ENCODE data around the gene HPCAL1. TPM values are rescaled to one million over a fixed set of nuclear protein-coding genes. Genes with fewer than 3 reads are reported as not detected.

HPCAL1 gene
- total and polyA plus RNA-seq, 10 of the 15 experiments (the other 5 are each of a cell fraction or from before 2014, with no cell fraction given), result 0.40 to 12.8 (median 7.9) TPM

DNA sequence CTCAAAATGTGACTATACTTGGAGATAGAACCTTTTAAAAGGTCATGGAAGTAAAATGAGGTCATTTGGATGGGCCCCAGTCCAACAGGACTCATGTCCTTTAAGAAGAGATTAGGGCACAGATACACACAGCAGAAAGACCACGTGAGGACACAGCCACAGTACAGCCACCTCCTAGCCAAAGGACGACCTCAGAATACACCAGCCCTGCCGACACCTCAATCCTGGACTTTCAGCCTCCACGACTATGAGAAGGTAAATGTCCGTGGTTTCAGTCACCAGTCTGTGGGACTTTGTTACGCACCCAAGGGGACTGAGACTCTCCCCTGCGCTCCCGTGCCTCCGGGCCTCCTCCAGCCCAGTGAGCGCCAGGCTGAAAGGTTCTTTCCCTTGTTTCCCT, 30.2 kb upstream of the HPCAL1 start:
- H3K4me1 ChIP-seq (ENCODE audit: control insufficient read depth, insufficient read depth, low read length), result no peaks in the 10 kb centered on the region
- no peaks in the 10 kb centered on the region for H3K36me3 ChIP-seq (ENCODE audit: control insufficient read depth in 2 of 2, insufficient read depth in 2 of 2, low read length in 1 of 2)
- RAD21 ChIA-PET (ENCODE audit: unreplicated experiment), result no interaction called here
- H3K4me2 ChIP-seq (ENCODE audit: control insufficient read depth, insufficient read depth), result no peak overlapping the region
- TF ChIP-seq EZH2 (IDR thresholded peaks at IDR 0.05; ENCODE audit: borderline replicate concordance, control insufficient read depth, low read depth, low read length), result no peak
- TF ChIP-seq ZZZ3 (IDR thresholded peaks at IDR 0.05; ENCODE audit: control insufficient read depth, insufficient read length, low read depth), result no peak
- TF ChIP-seq SRF (IDR thresholded peaks at IDR 0.05; ENCODE audit: low read depth in 2 of 2, low read length in 2 of 2), result no peak
- TF ChIP-seq, protein P1, sequence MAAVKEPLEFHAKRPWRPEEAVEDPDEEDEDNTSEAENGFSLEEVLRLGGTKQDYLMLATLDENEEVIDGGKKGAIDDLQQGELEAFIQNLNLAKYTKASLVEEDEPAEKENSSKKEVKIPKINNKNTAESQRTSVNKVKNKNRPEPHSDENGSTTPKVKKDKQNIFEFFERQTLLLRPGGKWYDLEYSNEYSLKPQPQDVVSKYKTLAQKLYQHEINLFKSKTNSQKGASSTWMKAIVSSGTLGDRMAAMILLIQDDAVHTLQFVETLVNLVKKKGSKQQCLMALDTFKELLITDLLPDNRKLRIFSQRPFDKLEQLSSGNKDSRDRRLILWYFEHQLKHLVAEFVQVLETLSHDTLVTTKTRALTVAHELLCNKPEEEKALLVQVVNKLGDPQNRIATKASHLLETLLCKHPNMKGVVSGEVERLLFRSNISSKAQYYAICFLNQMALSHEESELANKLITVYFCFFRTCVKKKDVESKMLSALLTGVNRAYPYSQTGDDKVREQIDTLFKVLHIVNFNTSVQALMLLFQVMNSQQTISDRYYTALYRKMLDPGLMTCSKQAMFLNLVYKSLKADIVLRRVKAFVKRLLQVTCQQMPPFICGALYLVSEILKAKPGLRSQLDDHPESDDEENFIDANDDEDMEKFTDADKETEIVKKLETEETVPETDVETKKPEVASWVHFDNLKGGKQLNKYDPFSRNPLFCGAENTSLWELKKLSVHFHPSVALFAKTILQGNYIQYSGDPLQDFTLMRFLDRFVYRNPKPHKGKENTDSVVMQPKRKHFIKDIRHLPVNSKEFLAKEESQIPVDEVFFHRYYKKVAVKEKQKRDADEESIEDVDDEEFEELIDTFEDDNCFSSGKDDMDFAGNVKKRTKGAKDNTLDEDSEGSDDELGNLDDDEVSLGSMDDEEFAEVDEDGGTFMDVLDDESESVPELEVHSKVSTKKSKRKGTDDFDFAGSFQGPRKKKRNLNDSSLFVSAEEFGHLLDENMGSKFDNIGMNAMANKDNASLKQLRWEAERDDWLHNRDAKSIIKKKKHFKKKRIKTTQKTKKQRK (IDR thresholded peaks at IDR 0.05; ENCODE audit: low read depth, low read length), result no peak
- no peak for TF ChIP-seq ZNF217 (IDR thresholded peaks at IDR 0.05)
- no peak for TF ChIP-seq BMI1 (IDR thresholded peaks at IDR 0.05; ENCODE audit: borderline replicate concordance)
- no peak for TF ChIP-seq JUND (IDR thresholded peaks at IDR 0.05; ENCODE audit: low read depth, low read length)
- no peak for TF ChIP-seq ZNF274 (IDR thresholded peaks at IDR 0.05; ENCODE audit: insufficient read depth, insufficient read length)
- no peak for TF ChIP-seq IKZF1 (conservative IDR thresholded peaks at IDR 0.05)
- TF ChIP-seq JUNB (IDR thresholded peaks at IDR 0.05), result no peak
- no peak for TF ChIP-seq ZBTB11 (CRISPR knock-in tag; IDR thresholded peaks at IDR 0.05)
- TF ChIP-seq, protein P2, sequence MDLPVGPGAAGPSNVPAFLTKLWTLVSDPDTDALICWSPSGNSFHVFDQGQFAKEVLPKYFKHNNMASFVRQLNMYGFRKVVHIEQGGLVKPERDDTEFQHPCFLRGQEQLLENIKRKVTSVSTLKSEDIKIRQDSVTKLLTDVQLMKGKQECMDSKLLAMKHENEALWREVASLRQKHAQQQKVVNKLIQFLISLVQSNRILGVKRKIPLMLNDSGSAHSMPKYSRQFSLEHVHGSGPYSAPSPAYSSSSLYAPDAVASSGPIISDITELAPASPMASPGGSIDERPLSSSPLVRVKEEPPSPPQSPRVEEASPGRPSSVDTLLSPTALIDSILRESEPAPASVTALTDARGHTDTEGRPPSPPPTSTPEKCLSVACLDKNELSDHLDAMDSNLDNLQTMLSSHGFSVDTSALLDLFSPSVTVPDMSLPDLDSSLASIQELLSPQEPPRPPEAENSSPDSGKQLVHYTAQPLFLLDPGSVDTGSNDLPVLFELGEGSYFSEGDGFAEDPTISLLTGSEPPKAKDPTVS (IDR thresholded peaks at IDR 0.05; ENCODE audit: low read depth, low read length), result no peak
- TF ChIP-seq EP300 (IDR thresholded peaks at IDR 0.05; ENCODE audit: borderline replicate concordance in 1 of 2, control insufficient read depth in 1 of 2, low read depth in 2 of 2, low read length in 2 of 2), result no peak
- no peak for TF ChIP-seq TCF3 (IDR thresholded peaks at IDR 0.05; ENCODE audit: borderline replicate concordance, insufficient read depth, low read depth, low read length)
- TF ChIP-seq, protein P3, sequence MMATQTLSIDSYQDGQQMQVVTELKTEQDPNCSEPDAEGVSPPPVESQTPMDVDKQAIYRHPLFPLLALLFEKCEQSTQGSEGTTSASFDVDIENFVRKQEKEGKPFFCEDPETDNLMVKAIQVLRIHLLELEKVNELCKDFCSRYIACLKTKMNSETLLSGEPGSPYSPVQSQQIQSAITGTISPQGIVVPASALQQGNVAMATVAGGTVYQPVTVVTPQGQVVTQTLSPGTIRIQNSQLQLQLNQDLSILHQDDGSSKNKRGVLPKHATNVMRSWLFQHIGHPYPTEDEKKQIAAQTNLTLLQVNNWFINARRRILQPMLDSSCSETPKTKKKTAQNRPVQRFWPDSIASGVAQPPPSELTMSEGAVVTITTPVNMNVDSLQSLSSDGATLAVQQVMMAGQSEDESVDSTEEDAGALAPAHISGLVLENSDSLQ (IDR thresholded peaks at IDR 0.05), result no peak
- H2AFZ ChIP-seq (ENCODE audit: control insufficient read depth, low read depth, low read length), result no peak overlapping the region
- H3K4me3 ChIP-seq, result no peak overlapping the region
- 40% methylated on average over 10 of the region's 10 CpGs for WGBS (ENCODE audit: insufficient coverage, insufficient replicate concordance, low lambda C conversion rate, missing lambda C conversion rate)
- no peaks in the 10 kb centered on the region for H3K79me2 ChIP-seq (ENCODE audit: control insufficient read depth, insufficient read depth, low read length)
- peaks cover 0 to 1% of the 10 kb centered on the region in 2 experiments; a peak in 2 of 4 replicates for H3K27me3 ChIP-seq (replicated peaks in 1 of 2; ENCODE audit: control insufficient read depth in 2 of 2, insufficient read depth in 2 of 2, low read length in 1 of 2)
- CTCF ChIA-PET, result interaction anchor here (1.6 kb wide), 1 partner anchor 137 kb away, joined by 9 read pairs; no protein-coding TSS in a partner anchor
- SMC1A ChIA-PET (ENCODE audit: uncharacterized antibody, unreplicated experiment), result no interaction called here
- intact Hi-C loops (cut with micrococcal nuclease; ENCODE audit: unreplicated experiment), result no loop called here
- BruUV-seq (replicated peaks), result no TSS peak
- H4K20me1 ChIP-seq (ENCODE audit: control insufficient read depth, insufficient read depth), result no peaks in the 10 kb centered on the region
- no peaks in the 10 kb centered on the region for H3K9me3 ChIP-seq (replicated peaks; ENCODE audit: control insufficient read depth, insufficient read depth, low read length)
- H3K27ac ChIP-seq (ENCODE audit: control insufficient read depth, insufficient read depth), result no peak overlapping the region
- POLR2A ChIA-PET, result no interaction called here
- H3K9ac ChIP-seq (ENCODE audit: control insufficient read depth, insufficient read depth, low read length), result no peak overlapping the region
- FAIRE-seq (no peak), ATAC-seq (no peak), DNase-seq (ENCODE audit: low read depth, low spot score) (no peak)
- in situ Hi-C loops (cut with MboI), result no loop called here
